HG02884 (cell line): Measurements from ENCODE around the gene TMEM209.
"Not testable (repeated sequence)": the region's sequence is repeated elsewhere in the genome, so short reads cannot be mapped to it uniquely, and the experiment has no call there.

ENCODE experiments used
- ATAC-seq: cut with Tn5 transposase; IDR thresholded peaks from one replicate; pipeline ENCODE4 v1.9.1; 2021; ENCODE audit warnings: mild to moderate bottlenecking, moderate library complexity; ENCODE audit not compliant: unreplicated experiment

TMEM209 gene

GRCh38 chr7:130205084-130205947 is at the start of gene TMEM209:
TSS of gene TMEM209 (minus strand) at chr7:130205406. CDS start at chr7:130205375, 31 bp downstream.
- peak; percentile 90 for ATAC-seq

DNA sequence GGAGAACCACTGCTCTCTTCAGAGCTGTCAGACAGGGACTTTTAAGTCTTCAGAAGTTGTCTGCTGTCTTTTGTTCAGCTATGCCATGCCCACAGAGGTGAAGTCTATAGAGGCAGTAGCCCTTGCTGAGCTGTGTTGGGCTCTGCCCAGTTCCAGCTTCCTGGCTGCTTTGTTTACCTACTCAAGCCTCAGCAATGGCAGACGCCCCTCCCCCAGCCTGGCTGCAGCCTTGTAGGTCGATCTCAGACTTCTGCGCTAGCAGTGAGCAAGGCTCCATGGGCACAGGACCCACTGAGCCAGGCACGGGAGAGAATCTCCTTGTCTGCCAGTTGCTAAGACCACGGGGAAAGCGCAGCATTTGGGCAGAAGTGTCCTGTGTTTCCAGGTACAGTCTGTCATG is 49.3 kb upstream of the TMEM209 start:
- no peak for ATAC-seq

GRCh38 chr7:130249626-130250025 is 44.4 kb upstream of the TMEM209 start:
- ATAC-seq = not testable (repeated sequence)

GRCh38 chr7:130248842-130249241 is 43.6 kb upstream of the TMEM209 start:
- not testable (repeated sequence) for ATAC-seq

DNA sequence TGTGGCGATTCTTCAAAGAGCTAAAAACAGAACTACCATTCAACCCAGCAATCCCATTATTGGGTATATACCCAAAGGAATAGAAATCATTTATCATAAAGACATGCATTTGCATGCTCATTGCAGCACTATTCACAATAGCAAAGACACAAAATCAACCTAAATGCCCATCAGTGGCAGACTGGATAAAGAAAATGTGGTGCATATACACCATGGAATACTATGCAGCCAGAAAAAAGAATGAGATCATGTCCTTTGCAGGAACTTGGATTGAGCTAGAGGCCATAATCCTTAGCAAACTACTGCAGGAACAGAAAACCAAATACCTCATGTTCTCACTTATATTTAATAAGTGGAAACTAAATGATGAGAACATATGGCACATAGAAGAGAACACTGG is 41.3 kb upstream of the TMEM209 start:
- ATAC-seq = not testable (repeated sequence)

- not testable (repeated sequence) for ATAC-seq
These were observed 38.3 kb upstream of the TMEM209 start for GRCh38 chr7:130243486-130243885.

DNA sequence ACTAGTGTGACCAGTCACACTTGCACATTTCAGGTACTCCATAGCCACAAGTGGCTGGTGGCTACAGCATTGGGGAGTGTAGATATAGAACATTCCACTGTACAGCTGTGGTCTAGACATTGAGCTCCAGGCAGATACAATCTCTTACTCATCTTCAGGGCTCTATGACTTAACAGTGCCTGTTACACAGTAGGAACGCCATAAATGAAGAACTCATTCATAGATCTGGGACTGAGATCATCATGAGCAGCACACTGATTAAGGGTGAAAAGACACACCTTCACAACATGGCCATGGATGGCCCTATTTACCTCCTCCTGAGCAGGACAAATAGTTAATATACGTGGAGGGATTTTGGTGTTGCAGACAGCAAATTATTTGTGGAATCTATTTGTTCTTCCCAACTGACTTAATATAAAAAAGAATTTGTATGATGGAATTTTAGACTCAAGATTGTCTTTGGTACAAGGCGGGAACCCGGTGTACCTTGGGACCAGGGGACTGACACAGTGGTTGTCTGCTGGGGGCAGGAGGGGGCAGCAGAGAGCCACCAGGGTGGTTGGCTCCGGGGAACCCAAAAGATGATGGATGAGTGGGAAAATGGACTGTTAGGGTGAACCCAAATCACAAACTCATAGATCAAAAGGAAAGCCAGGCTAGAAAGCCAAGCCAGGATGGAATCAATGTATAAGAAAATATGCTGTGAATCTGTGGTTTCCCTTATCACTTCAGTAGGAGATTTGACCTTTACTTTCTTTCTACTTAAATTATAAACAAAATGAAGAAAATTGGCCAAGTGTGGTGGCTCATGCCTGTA is 37.2 kb upstream of the TMEM209 start:
- ATAC-seq = no peak

- ATAC-seq = no peak
These were observed 35.0 kb upstream of the TMEM209 start for GRCh38 chr7:130240240-130240639.

GRCh38 chr7:130236361-130236760 is 31.2 kb upstream of the TMEM209 start:
- not testable (repeated sequence) for ATAC-seq

DNA sequence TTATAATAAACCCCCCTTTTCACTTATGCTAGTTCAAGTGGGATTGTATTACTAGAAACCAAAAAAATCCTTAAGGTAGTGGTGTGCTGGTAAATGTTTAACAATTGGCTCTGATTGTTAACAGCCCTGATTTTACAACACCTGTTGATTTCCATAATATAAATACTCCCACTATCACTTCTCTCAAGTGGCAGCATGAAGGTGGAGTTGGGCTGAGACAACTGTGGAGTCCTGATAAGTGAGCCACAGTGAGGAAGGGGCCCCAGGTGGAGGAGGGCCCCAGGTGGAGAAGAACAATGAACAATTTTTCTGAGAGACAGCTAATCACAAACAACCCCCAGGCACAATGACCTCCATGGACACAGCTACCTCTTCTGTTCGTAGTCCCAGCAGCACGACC is 28.9 kb upstream of the TMEM209 start:
- ATAC-seq = no peak

GRCh38 chr7:130232209-130232608 is 27.0 kb upstream of the TMEM209 start:
- no peak for ATAC-seq

DNA sequence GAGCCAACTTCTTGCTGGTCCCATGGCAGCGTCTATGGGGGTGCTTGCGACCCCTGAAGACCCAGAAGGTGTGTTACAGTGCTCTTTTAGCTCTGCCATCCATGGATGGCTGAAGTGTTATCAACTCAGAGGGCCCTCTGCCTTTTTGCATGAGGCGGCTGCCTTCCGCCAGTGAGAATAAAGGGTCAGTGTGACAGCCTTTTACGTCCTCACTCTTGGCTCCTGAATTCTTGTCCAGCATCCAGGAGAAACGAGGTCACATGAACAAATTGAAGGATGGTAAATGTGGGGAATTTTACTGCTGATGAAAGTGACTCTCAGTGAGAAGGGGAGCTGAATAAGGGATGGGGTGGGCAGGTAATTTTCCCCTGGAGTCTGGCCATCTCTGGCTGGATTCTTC is 26.6 kb upstream of the TMEM209 start:
- no peak for ATAC-seq

- ATAC-seq = not testable (repeated sequence)
These were observed 24.8 kb upstream of the TMEM209 start for GRCh38 chr7:130229981-130230380.

- no peak for ATAC-seq
These were observed 23.8 kb upstream of the TMEM209 start for GRCh38 chr7:130228840-130229502.

- ATAC-seq = no peak
These were observed 22.8 kb upstream of the TMEM209 start for GRCh38 chr7:130227883-130228575.

DNA sequence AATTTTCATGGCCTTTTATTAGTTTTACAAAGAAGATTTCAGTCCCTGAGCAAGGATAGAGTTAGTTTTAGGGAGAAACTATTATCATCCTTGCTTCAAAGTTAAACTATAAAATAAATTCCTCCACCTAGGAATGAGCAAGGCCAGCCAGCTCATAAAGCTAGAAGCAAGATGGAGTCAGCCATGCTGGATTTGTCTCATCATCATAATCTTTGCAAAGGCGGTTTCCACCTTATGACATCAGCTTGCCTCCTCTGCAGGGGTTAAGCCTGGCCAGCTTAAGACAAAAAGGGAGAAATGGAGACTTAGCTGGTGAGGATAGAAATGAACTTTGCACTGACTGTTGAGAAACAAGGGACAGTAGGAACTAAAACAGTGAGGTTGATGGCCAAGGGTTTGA is 21.1 kb upstream of the TMEM209 start:
- ATAC-seq = no peak

- not testable (repeated sequence) for ATAC-seq
These were observed 19.7 kb upstream of the TMEM209 start for GRCh38 chr7:130224923-130225322.

DNA sequence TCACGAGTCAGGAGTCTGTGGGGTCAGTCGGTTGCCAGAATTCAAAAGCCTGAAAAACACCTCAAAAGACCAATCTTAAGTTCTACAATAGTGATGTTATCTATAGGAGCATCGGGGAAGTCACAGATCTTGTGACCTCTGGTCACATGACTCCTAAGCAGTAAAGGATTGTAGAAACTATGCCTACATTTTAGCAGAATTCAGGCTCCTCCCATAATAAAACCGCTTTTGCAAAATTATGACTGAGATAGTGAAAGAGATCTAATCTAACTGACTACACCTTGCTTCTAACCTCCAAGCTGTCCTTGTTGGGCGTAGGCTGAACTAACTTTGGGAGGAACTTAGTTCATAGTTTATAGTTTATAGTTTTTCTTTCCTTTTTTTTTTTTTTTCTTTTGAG is 19.0 kb upstream of the TMEM209 start:
- no peak for ATAC-seq

- ATAC-seq = no peak
These were observed 18.4 kb upstream of the TMEM209 start for GRCh38 chr7:130223646-130224045.

DNA sequence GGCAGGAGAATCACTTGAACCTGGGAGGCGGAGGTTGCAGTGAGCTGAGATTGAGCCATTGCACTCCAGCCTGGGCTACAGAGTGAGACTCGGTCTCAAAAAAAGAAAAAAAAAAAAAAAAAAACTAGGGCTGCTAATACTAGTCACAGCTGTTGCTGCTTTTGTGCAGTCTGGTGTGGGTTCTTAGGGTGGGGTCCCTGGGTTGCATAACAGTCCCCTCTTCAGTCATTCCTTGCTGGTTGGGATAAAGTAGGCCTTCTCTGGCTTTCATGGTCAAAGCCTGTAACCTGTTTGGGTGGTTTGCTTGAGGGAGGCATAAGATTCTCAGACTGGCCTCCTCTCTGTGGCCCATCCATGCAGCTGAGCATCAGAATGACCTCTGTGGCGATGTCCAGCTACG is 16.5 kb upstream of the TMEM209 start:
- ATAC-seq = no peak

- ATAC-seq = no peak
These were observed 14.7 kb upstream of the TMEM209 start for GRCh38 chr7:130219871-130220270.
